GM18867 (cell line): ENCODE data around the gene GPX8.

ENCODE experiments used
- ATAC-seq: cut with Tn5 transposase; IDR thresholded peaks from one replicate; pipeline ENCODE4 v1.9.1; 2021; ENCODE audit warnings: mild to moderate bottlenecking, moderate library complexity; ENCODE audit not compliant: unreplicated experiment

Gene GPX8

DNA sequence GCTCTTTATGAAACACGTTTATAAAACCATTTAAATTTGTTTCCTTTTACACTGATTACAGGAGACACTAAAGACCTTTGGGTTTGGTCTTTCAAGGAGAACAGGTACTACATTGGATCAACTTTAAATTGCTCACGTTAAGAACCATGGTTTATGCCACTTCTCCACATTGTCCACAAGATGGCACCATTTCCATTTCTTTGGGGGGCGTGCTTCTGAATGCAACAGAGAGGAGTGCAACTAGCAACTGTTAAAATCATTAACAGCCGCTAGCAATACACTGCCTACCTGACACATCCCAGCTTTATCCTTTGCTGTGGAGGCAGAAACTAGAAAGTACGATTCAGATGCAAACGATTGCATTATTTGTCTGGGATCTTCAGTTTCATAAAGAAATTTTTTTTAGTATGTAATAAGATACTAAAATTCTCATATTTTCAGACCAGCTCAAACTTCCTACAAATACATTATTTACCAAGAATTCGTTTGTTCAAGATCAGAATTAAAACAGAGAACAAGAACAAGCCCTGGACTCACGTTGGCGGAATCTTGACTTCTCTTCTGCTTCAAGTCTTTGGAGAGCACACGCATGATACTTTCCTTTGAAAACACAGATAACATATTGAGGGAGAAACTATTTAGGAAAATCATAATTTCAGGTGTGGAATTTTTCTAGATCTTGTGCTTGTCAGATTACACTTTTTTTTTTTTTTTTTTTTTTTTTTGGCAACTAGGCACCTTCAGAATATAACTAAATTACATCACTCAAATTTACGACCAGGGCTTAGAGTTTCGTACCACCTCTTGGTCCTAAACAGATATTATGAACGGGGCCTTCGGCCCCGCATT, 12.3 kb downstream of the GPX8 start:
- peak; percentile 71 for ATAC-seq

DNA sequence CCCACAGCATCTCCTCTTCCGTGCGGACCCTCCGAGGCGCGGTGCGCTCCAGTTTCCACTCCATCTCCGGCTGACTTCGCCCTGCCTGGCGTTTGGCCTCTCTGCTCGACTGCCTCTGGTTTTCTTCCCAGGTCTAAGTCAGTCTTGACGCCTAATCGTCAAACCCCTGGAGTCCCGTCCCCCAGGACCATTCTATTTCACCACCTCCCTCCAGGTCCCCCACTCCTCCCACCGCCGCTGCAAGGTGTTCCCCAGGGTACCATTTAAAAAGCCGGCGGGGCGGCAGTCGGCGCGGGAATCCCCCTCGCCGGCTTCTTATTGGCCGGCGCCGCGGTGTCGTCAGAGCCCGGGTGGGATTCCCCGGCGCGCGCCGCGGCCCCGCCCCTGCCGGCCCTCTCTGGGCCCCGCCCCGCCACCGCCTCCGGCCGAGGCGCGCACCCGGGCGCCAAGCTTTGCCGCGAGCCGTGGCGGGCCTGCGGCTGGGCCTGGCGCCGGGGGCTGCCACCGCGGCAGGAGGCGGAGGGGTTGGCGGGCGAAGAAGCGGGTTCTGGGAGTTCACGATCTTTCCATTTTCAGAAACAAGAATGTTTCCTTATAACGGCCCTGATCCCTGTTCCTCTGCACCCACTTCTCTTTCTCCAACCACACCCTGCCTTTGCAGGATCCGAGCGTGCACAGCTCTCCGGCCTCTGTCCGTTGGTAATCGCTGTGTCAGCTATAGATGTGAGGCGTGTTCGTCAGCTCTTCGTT, 13.1 kb downstream of the GPX8 start, which contains the start of gene CDC20B:
Gene CDC20B (minus strand): TSS at position 241 of the 750 bp plus-strand sequence. CDS start 177 bp downstream, at position 64.
- peak; percentile 91 for ATAC-seq

DNA sequence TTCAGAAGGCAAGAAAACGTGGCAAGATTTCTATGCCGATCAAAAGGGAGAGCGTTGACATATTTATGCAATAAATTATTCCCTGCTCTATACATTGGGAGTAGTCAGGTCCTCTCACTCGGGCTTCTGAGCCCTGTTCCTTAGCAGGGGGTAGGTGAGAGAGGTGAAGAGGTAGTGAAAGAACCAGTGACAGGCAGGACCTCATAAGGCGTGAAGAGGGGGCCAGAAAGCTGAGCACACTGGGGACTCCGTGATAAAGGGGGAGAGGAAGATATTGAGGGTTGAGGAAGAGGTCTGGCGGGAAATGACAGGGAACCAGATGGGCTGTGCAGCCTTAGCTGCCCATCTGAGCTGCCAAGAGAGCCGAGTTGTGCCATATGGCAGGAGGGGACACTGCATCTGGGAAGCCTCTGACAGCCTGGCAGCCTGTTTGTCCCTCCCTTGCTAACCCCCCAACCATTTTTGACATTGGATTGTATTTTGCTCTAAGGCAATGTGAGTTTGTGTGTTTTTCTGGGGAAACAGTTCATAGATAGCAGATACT, 13.8 kb downstream of the GPX8 start:
- peak; percentile 4 for ATAC-seq

GRCh38 chr5:55175781-55176175, 15.8 kb downstream of the GPX8 start:
- no peak for ATAC-seq

GRCh38 chr5:55176176-55176818, 16.3 kb downstream of the GPX8 start:
- ATAC-seq, result no peak

GRCh38 chr5:55177078-55177477, 17.1 kb downstream of the GPX8 start:
- no peak for ATAC-seq

DNA sequence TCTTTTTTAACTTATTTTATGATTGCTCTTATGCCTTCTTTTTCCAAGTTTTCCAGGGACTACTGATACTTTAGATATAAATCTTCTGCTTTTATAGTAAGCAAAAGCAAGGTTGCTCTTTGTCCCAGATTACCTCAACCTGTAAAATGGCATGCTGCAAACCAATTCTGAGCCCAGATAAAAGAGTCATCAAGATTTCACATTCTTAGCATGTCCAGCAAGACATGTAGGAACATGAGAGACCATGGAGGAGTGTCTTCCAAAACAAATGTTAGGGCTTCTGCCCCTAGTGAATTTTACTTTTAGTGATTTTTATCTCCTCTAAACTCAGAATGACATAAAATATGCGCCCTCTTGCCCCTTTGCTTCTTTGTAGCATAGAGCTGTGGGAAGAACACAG, 20.0 kb downstream of the GPX8 start:
- ATAC-seq, result no peak

DNA sequence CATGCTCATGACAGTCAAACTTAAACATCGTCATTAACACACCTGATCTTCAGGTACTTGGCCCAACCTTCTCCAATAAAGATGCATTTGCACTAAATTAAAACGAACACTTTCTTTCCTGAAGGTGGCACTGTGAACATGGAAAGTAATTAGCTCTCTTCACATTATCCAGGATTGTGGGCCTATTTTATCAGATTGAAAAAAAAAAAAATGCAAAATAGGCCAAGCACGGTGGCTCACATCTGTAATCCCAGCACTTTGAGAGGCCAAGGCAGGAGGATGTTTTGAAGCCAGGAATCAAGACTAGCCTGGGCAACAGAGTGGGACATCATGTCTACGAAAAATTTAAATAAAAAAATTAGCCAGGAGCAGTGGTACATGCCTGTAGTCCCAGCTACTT, 27.4 kb downstream of the GPX8 start:
- ATAC-seq, result no peak

DNA sequence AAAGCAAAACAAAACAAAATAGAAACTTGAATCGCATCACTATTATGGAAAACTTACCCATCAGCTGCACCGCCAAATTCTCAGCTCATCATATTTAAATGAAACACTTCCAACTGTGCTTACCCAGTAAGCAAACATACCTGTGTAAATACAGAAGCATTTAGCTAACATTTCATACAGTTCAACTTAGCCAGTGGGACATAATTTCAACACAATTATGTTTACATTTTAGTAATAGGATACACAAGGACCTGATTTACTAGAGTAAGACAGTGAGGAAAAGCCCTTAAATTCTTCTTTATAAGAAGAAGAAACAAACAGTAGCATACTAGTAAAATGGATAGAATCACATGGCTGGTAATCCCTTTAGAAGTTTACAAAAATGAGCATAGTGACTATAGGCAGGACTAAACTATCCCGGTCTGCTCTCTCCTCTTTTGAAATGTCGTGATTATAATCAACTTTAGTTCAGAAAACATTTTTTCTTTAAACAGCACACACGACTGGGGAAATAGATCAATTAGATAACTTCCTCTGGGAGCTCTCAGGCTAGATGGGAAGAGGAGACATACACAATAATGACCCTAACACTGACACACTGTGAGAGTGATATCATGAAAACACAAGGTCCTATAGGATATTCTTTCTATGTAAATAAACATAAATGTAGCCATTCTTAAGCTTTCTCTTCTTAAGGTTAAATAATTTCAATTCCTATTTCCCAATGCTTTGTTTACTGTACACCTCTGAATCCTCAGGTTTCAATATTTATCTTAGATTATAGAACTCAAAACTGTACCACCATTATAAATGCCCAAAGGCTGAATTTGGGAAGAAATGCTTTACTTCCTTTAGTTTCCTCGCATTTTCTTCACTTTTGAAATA, 28.9 kb downstream of the GPX8 start:
- no peak for ATAC-seq

GRCh38 chr5:55191165-55191564, 31.2 kb downstream of the GPX8 start:
- no peak for ATAC-seq

DNA sequence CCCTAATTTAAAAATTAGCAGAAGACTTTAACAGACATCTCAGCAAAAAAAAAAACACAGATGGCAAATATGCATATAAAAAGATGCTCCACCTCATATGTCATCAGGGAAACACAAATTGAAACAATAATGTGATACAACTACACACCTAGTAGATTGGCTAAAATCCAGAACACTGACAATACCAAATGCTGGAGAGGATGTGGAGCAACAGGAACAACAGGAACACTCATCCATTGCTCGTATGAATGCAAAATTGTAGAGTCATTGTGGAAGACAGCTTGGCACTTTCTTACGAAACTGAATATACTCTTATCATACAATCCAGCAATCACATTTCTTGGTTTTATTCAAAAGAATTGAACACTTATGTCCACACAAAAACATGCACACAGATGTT, 45.0 kb downstream of the GPX8 start:
- no peak for ATAC-seq

- no peak for ATAC-seq
These were observed 51.4 kb downstream of the GPX8 start for GRCh38 chr5:55211184-55211874.
